Esophagus muscularis mucosa (tissue), 3 donors: ENCODE results near the gene LRRC73.

ENCODE experiments used
- EP300 ChIP-seq: sonication (generic); formaldehyde crosslinking; IDR thresholded peaks from one replicate; pipeline ENCODE4 v1.6.1; 2017; ENCODE audit warnings: antibody characterized with exemption
- POLR2A ChIP-seq: fragments of 450-650 bp; IDR thresholded peaks from one replicate; pipeline ENCODE4 v1.6.1; 2017; ENCODE audit warnings: antibody characterized with exemption, moderate library complexity, mild to moderate bottlenecking, low read depth
- POLR2AphosphoS5 ChIP-seq, 2 donors: sonication (generic); formaldehyde crosslinking; IDR thresholded peaks; one replicate each; pipeline ENCODE4 v1.6.1; 2017; ENCODE audit warnings: antibody characterized with exemption in 2 of 2

GRCh38 chr6:43516697-43517504 is 6.8 kb upstream of the LRRC73 start, which contains the start of the genes POLR1C and YIPF3:
- no peak for TF ChIP-seq EP300
- TF ChIP-seq POLR2AphosphoS5 (IDR thresholded peaks at IDR 0.05) = peak; percentile 74 to 87
- TF ChIP-seq POLR2A = no peak
